ENCODE data around the gene NSDHL.
A peak's percentile ranks its signal among the peaks of the same experiment; 100 is the strongest.
"Not testable (repeated sequence)": the region's sequence is repeated elsewhere in the genome, so short reads cannot be mapped to it uniquely, and the experiment has no call there.

NSDHL gene

DNA sequence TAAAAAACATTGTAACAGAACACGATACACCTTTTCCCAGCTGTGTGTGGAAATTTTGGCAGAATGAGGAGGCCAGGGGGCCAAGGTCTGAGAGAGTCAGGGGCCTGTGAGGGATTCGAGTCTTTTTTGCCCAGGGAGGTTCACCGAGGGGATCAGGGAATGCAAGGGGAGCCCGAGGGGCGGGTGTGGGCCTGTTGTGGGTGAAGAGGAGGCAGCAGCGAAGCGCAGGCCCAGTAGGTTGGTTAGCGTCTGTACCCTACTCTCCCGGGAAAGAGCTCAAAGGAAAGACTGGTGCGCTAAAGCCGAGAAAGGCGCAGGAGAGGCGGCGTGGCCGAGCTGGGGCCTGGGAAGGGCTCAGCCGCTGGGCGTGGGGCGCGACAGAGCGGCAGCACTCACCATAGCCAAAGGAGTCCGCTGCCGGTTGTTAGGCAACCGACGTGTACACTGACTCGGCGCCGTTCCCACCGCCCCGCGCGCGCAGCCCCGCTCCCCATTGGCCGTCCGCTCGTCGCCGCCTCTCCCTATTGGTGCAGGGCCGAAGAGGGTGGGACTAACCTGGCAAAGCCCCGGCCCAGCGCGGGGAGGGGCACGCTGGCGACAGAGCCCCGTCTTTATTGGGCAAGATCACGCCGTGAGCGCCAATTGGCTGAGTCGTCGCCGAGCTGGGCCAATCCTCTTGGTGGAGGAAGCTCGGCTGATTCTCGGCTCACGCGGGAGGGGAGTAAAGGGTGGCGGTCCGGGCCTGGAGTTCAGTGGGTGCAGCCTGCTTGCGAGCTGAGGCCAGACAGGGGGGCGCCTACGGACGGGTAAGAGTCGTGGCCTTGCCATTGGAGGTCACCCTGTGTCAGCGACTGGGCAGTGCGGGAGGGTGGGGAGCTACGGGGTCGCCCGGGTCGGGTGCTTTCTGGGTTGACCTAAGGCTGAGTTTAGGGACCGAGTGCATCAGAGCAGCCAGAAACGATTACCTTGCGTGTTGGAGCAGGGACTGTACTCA is at the start of gene NSDHL, which contains the start of gene CETN2:
TSS of gene NSDHL (plus strand) at position 752 of the 994 bp plus-strand sequence. CDS start 15,262 bp downstream, outside the sequence.
TSS of gene CETN2 (minus strand) at position 446 of the 994 bp plus-strand sequence. CDS start at position 399, 47 bp downstream.
- peak; percentile 88 for DNase-seq

DNA sequence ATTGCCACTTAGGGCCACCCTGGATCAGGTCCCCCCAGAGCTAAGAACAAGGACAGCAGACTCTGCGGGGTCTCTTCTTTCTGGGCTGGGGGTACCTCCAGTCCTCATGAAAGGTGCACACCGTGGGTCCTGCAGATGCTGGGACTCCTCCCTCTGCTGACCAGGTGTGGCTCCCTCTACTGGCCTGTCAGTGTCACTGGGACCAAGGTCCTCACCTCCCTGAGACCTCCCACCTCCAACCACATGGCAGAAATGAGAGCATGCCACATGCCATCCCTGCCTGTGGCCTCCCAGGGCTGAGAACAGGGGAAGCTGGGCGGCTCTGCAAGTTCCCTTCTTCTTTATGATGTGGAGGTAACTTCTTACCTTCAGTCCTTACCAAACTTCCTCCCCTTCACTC is 43.8 kb upstream of the NSDHL start:
- DNase-seq, result not testable (repeated sequence)

DNA sequence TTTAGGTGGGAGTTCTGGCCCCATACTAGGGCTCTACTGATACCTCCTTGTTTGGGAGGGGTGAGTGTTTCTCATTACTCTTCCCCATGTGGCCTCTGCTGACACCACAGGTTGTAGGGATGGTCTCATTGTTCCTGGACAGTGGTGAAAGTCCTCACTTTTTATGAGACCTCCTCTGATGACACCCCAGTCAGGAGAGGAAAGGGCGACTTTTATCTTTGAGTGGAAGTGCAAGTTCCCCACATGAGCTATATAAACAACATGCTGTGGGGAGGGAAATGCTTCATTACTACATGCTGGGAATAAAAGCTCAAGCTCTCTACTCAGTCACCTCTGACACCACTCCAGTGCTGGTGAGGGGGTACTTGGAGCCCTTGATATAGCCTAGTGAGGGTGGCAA is 31.9 kb upstream of the NSDHL start:
- no peak for DNase-seq

DNA sequence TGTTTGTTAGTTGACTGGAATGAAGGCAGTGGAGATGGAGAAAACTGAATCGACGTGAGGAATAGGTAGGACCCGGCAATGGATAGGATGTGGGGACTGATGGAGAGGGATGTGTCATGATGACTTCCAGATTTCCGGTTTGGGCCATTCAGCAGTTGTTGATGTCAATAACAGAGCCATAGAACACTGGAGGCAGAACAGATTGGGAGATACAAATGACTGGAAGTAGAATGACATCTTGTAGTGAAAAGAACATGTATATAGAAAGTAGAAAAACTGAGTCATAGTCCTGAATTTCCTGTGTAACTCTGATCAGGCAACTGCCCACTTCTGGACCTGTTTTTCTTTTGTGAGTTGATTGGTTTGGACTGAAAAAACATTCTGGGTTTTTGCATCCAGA is 24.8 kb upstream of the NSDHL start:
- no peak for DNase-seq

DNA sequence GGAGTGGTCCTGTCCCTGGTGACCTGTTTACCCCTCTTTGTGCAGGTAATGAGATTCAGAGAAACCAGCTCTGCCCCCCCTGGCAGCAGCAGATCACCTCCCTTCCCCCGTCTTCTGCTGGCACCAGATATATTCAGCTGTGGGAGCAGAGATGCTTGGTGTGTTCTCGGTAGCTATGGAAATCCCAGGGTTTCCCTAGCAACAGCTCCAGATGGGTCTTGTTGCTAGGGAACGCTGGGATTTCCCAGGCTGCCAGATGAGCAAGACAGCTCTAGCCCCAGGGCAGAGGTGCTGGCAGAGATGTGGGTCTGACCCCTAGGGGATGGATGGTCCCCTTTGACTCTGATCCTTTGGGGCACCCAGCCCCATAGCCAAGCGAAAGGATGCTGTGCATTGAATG is 20.5 kb upstream of the NSDHL start:
- DNase-seq, result no peak

DNA sequence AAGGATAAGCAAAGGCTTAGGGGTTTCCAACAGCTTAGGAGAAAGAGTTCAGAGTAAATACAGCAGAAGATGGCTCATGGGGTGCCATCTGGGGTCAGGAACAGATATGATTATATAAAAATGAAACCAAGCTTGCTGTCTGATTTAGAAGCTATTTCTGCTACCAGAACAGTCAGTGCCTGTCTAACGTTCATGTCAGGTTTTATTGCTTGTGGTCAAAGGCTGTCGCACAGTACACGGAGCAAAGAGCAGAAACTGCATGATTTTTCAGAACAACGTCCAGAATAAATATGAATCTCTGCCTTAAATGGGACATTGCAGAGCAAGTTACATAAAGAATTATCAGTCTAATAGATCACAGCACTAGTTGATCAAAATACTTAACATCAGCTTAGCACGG is 17.7 kb upstream of the NSDHL start:
- no peak for DNase-seq

DNA sequence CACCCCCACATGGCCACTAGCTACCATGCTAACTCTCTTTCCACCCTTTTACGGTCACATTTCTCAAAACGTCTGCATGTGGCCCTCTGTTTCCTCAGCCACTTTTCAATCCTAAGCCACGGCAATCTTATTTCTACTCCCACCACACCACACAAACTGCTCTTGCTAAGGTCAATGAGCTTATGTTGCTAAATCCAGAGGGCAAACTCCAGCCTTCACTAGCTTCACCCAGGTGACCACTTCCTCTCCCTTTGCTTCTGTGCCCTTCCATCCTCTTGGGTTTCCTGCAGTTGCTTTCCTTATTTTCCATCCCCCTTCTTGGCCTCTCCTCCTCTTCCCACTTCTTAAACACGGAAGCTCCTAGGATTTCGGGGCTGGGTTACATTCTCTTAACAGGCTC is 16.8 kb upstream of the NSDHL start:
- no peak for DNase-seq

DNA sequence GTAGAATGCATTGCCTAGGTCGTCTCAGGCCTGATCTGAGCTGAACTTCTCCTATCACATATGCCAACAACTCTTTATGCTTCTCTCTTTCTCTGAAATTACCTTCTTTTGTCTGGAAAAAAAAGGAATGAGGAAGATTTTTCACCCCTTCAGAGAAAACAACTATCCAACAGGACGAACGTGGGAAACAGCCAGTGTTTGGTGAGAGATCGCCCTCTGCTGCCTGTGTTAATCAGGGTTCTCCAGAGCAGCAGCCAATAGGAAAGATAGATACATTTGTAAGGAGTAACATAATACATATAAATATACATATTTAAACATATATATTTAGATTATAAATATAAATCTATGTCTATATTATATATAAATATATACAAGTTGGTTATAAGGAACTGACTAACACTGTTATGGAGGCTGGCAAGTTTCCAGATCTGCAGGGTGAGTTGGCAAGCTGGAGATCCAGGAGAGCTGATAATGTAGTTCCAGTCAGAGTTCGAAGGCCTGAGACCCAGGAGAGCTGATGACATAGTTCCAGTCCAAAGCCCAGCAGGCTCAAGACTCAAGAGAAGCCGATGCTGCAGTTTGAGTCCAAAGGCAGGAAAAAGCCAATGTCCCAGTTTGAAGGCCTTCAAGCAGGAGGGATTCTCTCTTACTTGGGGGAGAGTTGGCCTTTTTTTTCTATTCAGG is 13.6 kb upstream of the NSDHL start:
- no peak for DNase-seq

DNA sequence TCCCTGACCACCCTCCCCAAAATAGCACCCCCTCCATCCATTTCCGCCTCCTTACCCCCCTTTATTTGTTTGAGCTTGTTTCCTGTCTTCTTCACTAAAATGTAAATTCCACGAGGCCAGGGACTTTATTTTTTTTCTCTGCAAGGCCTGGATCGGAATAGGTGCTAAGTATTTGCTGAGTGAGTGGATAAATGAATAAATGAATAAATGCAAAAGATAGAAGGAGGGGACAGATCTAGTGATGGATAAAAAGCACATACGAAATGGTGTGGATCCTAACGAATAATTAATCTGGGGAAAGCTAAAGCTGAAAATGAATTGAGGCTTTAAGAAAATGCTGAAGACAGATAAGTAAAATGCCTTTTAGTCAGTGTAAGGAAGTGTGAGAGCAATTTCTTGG is 12.5 kb upstream of the NSDHL start:
- DNase-seq, result no peak

DNA sequence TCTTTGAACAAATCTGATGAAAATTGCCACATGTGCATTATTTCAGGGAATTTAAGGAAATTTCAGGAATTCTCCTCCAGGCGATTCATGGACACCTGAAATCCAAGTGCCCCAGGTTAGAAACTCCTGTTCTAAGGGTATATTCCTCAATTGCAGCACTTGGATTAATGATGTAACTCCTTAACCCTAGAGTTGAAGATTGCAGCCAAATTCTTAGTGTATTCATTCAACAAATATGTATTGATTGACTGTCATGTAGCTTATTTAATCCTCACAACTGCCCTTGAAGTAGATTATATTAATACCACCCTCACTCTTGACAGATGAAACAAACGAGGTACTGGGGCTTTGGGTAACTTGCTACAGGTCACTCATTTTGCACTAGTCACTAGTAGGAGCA is 11.6 kb upstream of the NSDHL start:
- no peak for DNase-seq

DNA sequence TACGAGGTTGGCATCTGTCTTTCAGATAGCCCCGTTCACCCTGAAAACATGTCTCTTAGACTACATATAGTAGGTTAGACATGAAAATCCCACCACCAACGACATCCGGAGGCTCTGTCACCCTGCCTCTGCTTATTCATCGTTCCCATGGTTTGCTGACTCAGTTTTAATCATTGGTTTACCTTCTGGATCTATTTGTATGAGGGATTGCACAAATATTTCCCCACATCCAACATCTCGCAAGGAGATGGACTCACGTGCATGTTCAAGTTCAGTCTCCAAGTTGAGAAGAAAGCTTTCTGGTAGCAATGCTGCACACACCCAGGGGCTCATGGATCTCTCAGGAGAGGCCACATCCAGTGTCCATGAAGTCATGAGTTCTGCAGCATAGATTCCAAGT is 11.1 kb upstream of the NSDHL start:
- no peak for DNase-seq

DNA sequence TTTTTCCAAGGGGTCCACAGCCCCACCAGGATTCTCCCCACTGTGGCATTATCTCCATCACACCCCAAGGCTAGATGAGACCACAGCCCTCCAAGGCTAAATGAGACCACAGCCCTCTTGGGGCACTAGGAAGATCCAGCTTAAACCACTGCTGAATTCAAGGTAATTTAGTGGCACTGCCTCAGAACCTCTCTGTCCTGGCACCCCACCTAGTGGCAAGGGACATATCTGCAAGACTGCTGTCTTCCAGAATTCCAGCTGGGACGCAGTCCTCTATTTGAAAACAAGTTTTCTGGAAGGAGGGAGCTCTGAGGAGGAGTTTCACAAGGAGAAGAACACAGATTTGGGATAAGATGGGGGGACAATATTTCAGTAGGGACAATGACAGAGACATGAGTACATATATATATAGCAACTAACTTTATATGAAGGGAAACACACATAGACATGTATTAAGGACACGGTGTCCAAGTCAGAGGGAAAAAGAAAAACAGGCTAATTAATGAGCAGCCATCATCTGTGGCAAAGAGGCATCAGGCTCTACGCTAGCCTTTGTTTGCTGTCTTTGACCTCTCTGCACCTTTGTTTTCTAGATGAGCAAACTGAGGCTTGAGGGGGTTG is 9.6 kb upstream of the NSDHL start:
- DNase-seq, result no peak

DNA sequence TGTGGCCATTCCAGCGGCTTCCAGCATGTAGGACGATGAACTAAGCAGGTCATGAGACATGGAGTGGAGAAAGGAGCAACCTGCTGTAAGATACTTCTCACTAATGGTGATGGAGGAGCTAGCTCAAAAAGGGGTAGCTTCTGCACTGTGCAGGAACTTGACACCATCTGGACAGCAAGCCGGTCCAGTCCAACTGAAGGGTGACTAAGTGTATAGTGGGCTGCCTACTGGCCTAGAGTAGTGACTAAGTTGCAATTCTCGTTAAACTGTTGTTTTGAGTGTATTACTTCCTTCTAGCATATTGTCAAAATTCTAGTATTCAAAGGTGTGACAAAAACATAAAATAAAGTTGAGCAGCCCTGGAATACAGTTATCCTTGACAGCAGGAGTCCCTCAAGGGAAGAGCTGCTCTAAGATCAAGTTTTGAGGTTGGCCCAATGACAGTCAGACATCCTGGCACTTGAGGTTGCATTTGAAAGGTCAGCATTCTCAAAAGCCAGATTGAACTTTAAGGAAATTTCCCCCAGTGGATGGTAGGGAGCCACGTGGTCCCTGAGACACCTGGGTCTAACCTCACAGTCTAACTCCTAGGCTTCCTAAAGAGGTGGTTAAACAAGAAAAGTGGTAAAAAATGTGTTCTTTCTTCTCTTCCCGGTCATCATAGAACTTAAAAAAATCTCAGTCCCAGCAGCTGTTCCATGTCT is 8.3 kb upstream of the NSDHL start:
- no peak for DNase-seq

DNA sequence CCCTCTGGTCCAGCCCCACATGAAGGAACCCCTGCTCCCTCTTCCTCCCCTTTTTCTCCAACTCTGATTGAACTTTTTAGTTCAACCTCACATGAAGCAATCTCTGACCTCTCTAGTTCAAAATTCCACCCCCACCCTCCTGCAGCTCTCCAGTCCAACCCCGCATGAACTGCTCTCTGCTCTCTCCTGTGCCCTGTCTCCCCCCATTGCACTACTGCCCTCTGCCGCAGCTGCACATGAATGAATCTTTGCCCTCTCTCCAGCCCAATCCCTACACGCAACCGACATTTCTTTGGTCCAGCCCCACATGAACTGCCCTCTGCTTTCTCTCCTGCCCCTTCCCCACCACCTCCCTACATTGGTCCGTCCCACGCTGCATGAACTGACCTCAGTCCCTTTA is 7.2 kb upstream of the NSDHL start:
- no peak for DNase-seq

DNA sequence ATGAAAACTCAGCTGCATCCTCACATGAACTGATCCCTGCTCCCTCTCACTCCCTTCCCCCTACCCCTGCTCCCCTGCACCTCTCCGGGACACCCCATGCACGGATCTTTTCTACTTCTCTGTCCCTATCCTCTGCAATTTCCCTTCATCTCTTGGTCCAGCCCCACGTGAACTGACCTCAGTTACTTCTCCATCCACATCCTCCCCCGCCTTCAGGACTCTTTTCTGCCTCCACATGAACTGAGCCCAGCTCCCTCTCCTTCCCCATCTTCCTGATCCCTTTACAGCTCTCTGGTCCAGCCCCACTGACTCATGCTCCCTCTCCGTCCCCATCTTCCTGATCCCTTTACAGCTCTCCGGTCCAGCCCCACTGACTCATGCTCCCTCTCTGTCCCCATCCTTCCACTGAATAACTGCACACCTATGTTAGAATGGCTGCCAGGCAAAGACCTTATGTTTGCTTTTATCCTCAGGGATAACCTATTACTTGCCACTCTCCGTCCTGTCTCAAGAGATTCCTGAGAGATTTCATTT is 6.0 kb upstream of the NSDHL start:
- no peak for DNase-seq

DNA sequence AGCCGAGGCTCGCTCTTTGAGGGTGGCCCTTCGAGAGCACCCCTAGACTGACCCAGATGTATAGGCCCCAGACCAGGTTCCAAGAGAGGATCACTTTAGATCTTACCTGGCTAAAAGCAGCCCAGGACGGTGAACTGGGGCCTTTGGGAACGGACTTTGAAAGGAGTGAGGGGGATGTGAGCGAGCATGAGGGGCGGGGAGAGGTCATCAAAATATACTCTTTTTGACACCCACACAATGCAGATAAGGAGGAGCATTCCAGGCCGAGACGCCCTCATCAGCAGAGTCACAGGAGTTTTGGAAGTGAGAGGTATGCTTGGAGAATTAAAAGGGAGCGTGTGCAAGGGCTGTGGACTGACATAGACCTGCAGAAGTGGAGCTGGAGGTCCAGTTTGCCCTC is 528 bp downstream of the NSDHL start:
- no peak for DNase-seq

DNA sequence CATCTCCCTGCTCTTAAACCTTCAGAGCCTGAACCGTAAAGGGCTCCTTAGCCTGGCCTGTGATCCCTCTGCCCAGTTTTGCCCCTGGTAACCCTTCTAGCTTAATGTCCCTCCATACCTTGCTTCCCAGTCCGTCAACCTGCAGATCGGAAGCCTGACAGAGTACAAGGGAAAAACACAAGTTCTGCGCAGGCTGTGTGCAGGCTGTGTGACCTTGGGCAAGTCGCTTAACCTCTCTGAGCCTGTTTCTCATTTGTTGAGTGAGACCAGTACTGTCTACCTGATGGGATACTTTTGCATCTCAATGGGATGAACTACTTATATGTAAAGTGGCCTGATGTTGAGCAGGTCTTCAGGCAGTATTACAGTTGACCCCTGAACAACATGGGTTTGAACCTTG is 1.7 kb downstream of the NSDHL start:
- no peak for DNase-seq

DNA sequence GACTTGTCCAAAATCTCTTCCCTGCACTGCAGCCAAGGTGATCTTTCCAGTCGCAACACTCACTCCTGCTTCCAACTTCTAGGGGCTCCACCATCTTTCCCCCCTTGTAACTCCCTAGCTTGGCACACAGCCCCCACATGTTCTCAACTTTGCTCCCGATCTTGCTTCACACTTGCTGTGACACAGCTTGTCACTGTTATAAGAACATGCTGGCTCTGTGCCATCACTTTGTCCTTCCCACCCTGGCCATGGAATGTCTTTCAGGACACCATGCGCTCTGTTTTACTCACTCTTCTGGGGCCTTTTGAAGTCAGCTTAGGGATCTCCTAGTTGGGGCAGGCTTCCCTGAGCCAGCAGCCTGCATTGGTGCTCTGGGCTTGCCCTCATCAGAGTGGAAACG is 2.5 kb downstream of the NSDHL start:
- DNase-seq, result no peak

DNA sequence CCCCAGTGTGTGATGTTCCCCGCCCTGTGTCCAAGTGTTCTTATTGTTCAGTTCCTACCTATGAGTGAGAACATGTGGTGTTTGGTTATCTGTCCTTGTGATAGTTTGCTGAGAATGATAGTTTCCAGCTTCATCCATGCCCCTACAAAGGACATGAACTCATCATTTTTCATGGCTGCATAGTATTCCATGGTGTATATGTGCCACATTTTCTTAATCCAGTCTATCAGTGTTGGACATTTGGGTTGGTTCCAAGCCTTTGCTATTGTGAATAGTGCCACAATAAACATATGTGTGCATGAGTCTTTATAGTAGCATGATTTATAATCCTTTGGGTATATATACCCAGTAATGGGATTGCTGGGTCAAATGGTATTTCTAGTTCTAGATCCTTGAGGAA is 4.6 kb downstream of the NSDHL start:
- not testable (repeated sequence) for DNase-seq

DNA sequence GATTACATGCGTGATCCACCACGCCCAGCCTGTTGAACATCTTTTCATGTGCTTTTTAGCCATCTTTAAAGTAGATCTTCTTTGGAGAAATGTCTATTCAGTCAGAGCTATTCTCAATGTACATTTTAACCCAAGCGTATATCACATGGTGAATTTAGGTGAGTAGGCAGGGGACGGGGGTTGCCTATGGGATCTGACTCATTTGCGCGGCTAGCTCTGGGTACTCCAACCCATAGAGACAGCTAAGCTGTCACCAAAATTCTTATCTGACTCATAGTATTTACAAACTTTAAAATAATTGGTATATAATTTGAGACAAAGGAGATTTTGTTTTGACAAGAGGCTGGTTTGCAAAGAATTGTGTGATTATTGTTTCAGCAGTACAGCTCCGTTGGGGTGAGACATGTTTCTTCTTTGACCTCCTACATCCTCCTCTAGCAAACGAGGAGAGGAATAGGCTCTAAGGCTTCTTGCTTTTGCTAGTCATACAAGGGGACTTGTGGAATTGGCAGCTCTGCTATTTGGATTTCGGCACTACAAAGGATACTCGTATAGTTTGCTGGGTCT is 12.0 kb downstream of the NSDHL start:
- no peak for DNase-seq

DNA sequence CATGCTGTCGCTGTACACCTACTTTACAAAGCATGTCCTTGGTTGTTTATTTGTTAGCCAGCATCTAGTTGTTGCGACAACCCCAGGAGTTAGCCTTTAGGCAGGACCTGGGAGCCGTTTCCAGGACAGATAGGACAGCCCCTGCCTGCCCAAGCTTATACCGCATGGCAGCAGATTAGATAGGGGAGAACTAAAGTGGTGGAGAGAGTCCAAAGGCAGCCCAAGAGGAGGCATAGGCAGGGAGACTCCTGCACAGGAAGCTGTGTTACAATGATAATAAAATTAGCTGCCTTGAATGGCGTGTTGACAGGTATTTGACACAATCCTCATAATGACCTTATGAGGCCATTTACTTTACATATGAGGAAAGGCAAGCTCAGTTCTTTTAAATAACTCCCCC is 13.0 kb downstream of the NSDHL start:
- DNase-seq, result no peak

DNA sequence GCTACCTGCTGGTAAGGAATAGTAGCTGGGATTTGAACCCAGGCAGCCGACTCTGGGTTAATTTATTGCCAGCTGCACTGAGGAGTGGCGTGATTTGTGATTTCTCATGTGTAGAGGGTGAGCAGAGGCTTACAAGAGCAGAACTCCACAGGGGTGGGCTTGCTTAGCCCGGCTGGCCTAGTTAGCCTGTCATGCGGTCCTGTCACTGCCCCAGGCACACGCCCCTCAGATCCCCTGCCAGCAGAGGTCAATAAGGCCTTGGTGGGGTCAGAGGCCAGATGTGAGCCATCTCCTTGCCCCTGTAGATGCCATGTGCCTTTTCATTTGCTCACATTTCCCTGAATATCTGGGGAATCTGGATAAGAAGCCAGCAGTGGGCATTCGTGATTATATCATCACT is 13.4 kb downstream of the NSDHL start:
- no peak for DNase-seq
